T-cell (primary cell): ENCODE measurements around the gene RPRD2. TPM values are rescaled to one million over a fixed set of nuclear protein-coding genes. Genes with fewer than 3 reads are reported as not detected.
A peak's percentile ranks its signal among the peaks of the same experiment; 100 is the strongest.

Source experiments
- ATAC-seq, 4 experiments: fragments of 200-7000 bp in 3 of 4; fragments of 150-1000 bp in 1 of 4; cut with Tn5 transposase; replicated peaks in 1 of 4; 1 replicate in 3 of 4; 2 replicates in 1 of 4; pipeline ENCODE4 v1.10.0; 2021; ENCODE audit warnings: moderate library complexity in 3 of 4, mild to moderate bottlenecking in 2 of 4, moderate number of reproducible peaks in 1 of 4
- CTCF ChIA-PET, 2 donors: fragments of 300-600 bp; sonication (Branson Sonifier 250); formaldehyde crosslinking; loops; one replicate each; lab custom pipeline; 2022; ENCODE audit warnings: antibody characterized with exemption in 2 of 2; lab: Charles Lee
- POLR2A ChIA-PET, 2 donors: fragments of 300-600 bp; sonication (Branson Sonifier 250); formaldehyde crosslinking; loops; one replicate each; lab custom pipeline; 2022; ENCODE audit warnings: antibody characterized with exemption in 2 of 2; lab: Charles Lee
- DNase-seq, 35 experiments: peaks; one replicate each; pipeline versions ENCODE4 v3.0.0 to v3.0.0-alpha.2; 2013 to 2023
- H3K27ac ChIP-seq: one replicate; pipeline ENCODE4 v1.5.1; 2013; ENCODE audit warnings: low read length
- H3K27me3 ChIP-seq, 2 experiments: replicated peaks in 1 of 2; 1 replicate in 1 of 2; 2 replicates in 1 of 2; pipeline versions ENCODE4 v1.6.1 to v1.7.0; 2013; ENCODE audit warnings: low read length in 1 of 2, mixed read lengths in 1 of 2; ENCODE audit not compliant: control insufficient read depth in 2 of 2, insufficient read depth in 2 of 2; ENCODE audit errors: extremely low read depth in 1 of 2
- H3K36me3 ChIP-seq, 2 donors: 1 replicate in 1 of 2; 2 replicates in 1 of 2; pipeline versions ENCODE4 v1.6.1 to v1.7.0; 2013; ENCODE audit warnings: low read length in 1 of 2; ENCODE audit not compliant: control insufficient read depth in 2 of 2, insufficient read depth in 1 of 2; ENCODE audit errors: extremely low read depth in 1 of 2
- H3K4me1 ChIP-seq, 2 experiments: 1 replicate in 1 of 2; 2 replicates in 1 of 2; pipeline versions ENCODE4 v1.6.1 to v1.7.0; 2013; ENCODE audit warnings: low read length in 2 of 2, mixed read lengths in 1 of 2; ENCODE audit not compliant: insufficient read depth in 2 of 2, control insufficient read depth in 1 of 2; ENCODE audit errors: extremely low read depth in 1 of 2
- H3K4me3 ChIP-seq, 2 donors: 1 replicate in 1 of 2; 2 replicates in 1 of 2; pipeline versions ENCODE4 v1.5.1 to v1.7.0; 2013; ENCODE audit warnings: mild to moderate bottlenecking in 2 of 2, low read length in 1 of 2, moderate library complexity in 1 of 2; ENCODE audit not compliant: control insufficient read depth in 1 of 2; ENCODE audit errors: extremely low read depth in 1 of 2
- H3K9me3 ChIP-seq: 2 replicates; pipeline ENCODE4 v1.7.0; 2013
- H3K27ac Mint-ChIP-seq, 2 donors: one replicate each; pipeline ENCODE4 v1.8.0; 2020 to 2021; ENCODE audit warnings: mild to moderate bottlenecking in 2 of 2, mixed read lengths in 2 of 2
- H3K27me3 Mint-ChIP-seq, 2 donors: one replicate each; pipeline ENCODE4 v1.8.0; 2021 to 2022; ENCODE audit warnings: mixed read lengths in 2 of 2
- H3K36me3 Mint-ChIP-seq: one replicate; pipeline ENCODE4 v1.8.0; 2021; ENCODE audit warnings: mixed read lengths
- H3K4me1 Mint-ChIP-seq, 3 donors: one replicate each; pipeline ENCODE4 v1.8.0; 2020 to 2022; ENCODE audit warnings: mixed read lengths in 3 of 3, mild to moderate bottlenecking in 1 of 3
- H3K4me3 Mint-ChIP-seq, 3 donors: one replicate each; pipeline ENCODE4 v1.8.0; 2020 to 2022; ENCODE audit warnings: mild to moderate bottlenecking in 3 of 3, mixed read lengths in 3 of 3, moderate library complexity in 3 of 3
- H3K9me3 Mint-ChIP-seq, 3 donors: one replicate each; pipeline ENCODE4 v1.8.0; 2020 to 2022; ENCODE audit warnings: mixed read lengths in 3 of 3
- WGBS: methylation state at CpG from one replicate; pipeline ENCODE4 v1.1.5; 2013; ENCODE audit warnings: missing lambda C conversion rate; ENCODE audit not compliant: insufficient coverage; 5-methylcytosine and 5-hydroxymethylcytosine counted together
- total RNA-seq, 35 experiments: library from RNA in 6 of 35; stranded (reverse) in 6 of 35; fragments of 120-200 nt in 1 of 35; gene quantifications; one replicate each; pipeline versions ENCODE4 v1.2.1 to v1.2.4 and lab custom pipeline; 2013 to 2026

The RPRD2 gene
- total RNA-seq, 5 donors from 2014 or later (not counting 1 experiment from before 2014, with no cell fraction given): 44.2 to 50.6 (median 46.7) TPM

- no peak overlapping the region for H3K27ac ChIP-seq
- no peaks in the 10 kb centered on the region for H3K27me3 ChIP-seq
- H3K27ac Mint-ChIP-seq: peak overlapping the region; percentile 63 to 64
- no peaks in the 10 kb centered on the region for H3K4me1 ChIP-seq
- no peak for DNase-seq
- ATAC-seq: peak in 1 of 4 experiments; percentile 15
- peaks cover 0 to 9% (median 7%) of the 10 kb centered on the region in 3 donors for H3K4me1 Mint-ChIP-seq
- peaks cover 0 to 10% of the 10 kb centered on the region in 2 donors for H3K36me3 ChIP-seq
- peaks cover 7% of the 10 kb centered on the region for H3K36me3 Mint-ChIP-seq
- no CpG with 5 or more reads among the region's 1 CpG for WGBS
- no peaks in the 10 kb centered on the region for H3K9me3 Mint-ChIP-seq
- no peaks in the 10 kb centered on the region for H3K27me3 Mint-ChIP-seq
- ChIA-PET POLR2A (interaction anchor here in 1 of 2 donors (0.6 kb wide), 1 partner anchor 288 kb away, joined by 3 read pairs; the partner anchor contains the start of gene CTSS), CTCF (interaction anchor here in 1 of 2 donors (0.7 kb wide), 1 partner anchor 27 kb away, joined by 3 read pairs; no protein-coding TSS in a partner anchor)
- no peaks in the 10 kb centered on the region for H3K9me3 ChIP-seq
- H3K4me3 Mint-ChIP-seq: no peak overlapping the region
- no peak overlapping the region for H3K4me3 ChIP-seq
Observed at GRCh38 chr1:150477320-150477719, 113.4 kb downstream of the RPRD2 start.

- POLR2A ChIA-PET: interaction anchor here in 1 of 2 donors (0.6 kb wide), 1 partner anchor 288 kb away, joined by 3 read pairs; the partner anchor contains the start of gene CTSS
- H3K9me3 Mint-ChIP-seq: no peaks in the 10 kb centered on the region
Observed at GRCh38 chr1:150477733-150478132, 113.8 kb downstream of the RPRD2 start.

GRCh38 chr1:150479370-150479769 is 115.4 kb downstream of the RPRD2 start:
- Mint-ChIP-seq H3K36me3 (no peaks in the 10 kb centered on the region), H3K4me3 (no peak overlapping the region), H3K4me1 (peaks cover 0 to 9% (median 7%) of the 10 kb centered on the region in 3 donors), H3K27ac (peak overlapping the region in 1 of 2 donors; percentile 22), H3K27me3 (no peaks in the 10 kb centered on the region), H3K9me3 (no peaks in the 10 kb centered on the region)
- POLR2A ChIA-PET: no interaction called here
- Histone ChIP-seq H3K27ac (no peak overlapping the region), H3K4me3 (no peak overlapping the region), H3K36me3 (no peaks in the 10 kb centered on the region), H3K27me3 (no peaks in the 10 kb centered on the region), H3K9me3 (no peaks in the 10 kb centered on the region), H3K4me1 (no peaks in the 10 kb centered on the region)
- CTCF ChIA-PET: no interaction called here
- DNase-seq: no peak
- ATAC-seq: no peak
- WGBS: 76% methylated on average over 2 of the region's 4 CpGs

More at GRCh38 chr1:150477733-150478132, 113.8 kb downstream of the RPRD2 start:
- H3K4me1 ChIP-seq: no peaks in the 10 kb centered on the region
- peaks cover 0 to 6% of the 10 kb centered on the region in 2 donors for H3K36me3 ChIP-seq
- H3K4me3 Mint-ChIP-seq: no peak overlapping the region
- CTCF ChIA-PET: interaction anchor here in 1 of 2 donors (0.7 kb wide), 1 partner anchor 26 kb away, joined by 3 read pairs; no protein-coding TSS in a partner anchor
- no peak overlapping the region for H3K4me3 ChIP-seq
- H3K27ac ChIP-seq: no peak overlapping the region
- H3K27ac Mint-ChIP-seq: peak overlapping the region; percentile 63 to 64
- DNase-seq (no peak), ATAC-seq (peak in 1 of 4 experiments; percentile 22)
- H3K4me1 Mint-ChIP-seq: peaks cover 0 to 9% (median 7%) of the 10 kb centered on the region in 3 donors
- no peaks in the 10 kb centered on the region for H3K9me3 ChIP-seq
- WGBS: no CpG with 5 or more reads among the region's 4 CpGs
- no peaks in the 10 kb centered on the region for H3K27me3 ChIP-seq
- peaks cover 3% of the 10 kb centered on the region for H3K36me3 Mint-ChIP-seq
- no peaks in the 10 kb centered on the region for H3K27me3 Mint-ChIP-seq

- POLR2A ChIA-PET: no interaction called here
- Histone ChIP-seq H3K27me3 (no peaks in the 10 kb centered on the region), H3K9me3 (no peaks in the 10 kb centered on the region), H3K4me3 (no peak overlapping the region), H3K27ac (no peak overlapping the region), H3K36me3 (no peaks in the 10 kb centered on the region), H3K4me1 (no peaks in the 10 kb centered on the region)
- CTCF ChIA-PET: no interaction called here
- no peak for DNase-seq
- H3K36me3 Mint-ChIP-seq: no peaks in the 10 kb centered on the region
- no peaks in the 10 kb centered on the region for H3K27me3 Mint-ChIP-seq
- H3K27ac Mint-ChIP-seq: no peak overlapping the region
- no peak for ATAC-seq
- no peaks in the 10 kb centered on the region for H3K9me3 Mint-ChIP-seq
- peaks cover 0 to 9% (median 7%) of the 10 kb centered on the region in 3 donors for H3K4me1 Mint-ChIP-seq
- no CpG with 5 or more reads among the region's 2 CpGs for WGBS
- no peak overlapping the region for H3K4me3 Mint-ChIP-seq
Observed at GRCh38 chr1:150479927-150480352, 116.0 kb downstream of the RPRD2 start.

GRCh38 chr1:150484431-150484830 is 120.5 kb downstream of the RPRD2 start:
- Mint-ChIP-seq H3K4me3 (no peak overlapping the region), H3K9me3 (no peaks in the 10 kb centered on the region), H3K27me3 (no peaks in the 10 kb centered on the region), H3K36me3 (peaks cover 7% of the 10 kb centered on the region), H3K4me1 (peaks cover 18 to 26% (median 24%) of the 10 kb centered on the region in 3 donors), H3K27ac (no peak overlapping the region)
- Histone ChIP-seq H3K27me3 (no peaks in the 10 kb centered on the region), H3K27ac (no peak overlapping the region), H3K36me3 (peaks cover 2 to 7% of the 10 kb centered on the region in 2 donors), H3K9me3 (no peaks in the 10 kb centered on the region), H3K4me1 (peaks cover 0 to 9% of the 10 kb centered on the region in 2 experiments), H3K4me3 (no peak overlapping the region)
- CTCF ChIA-PET: interaction anchor here in 1 of 2 donors (0.6 kb wide), 2 partner anchors 23 to 30 kb away, joined by 3 read pairs; no protein-coding TSS in a partner anchor
- POLR2A ChIA-PET: no interaction called here
- ATAC-seq (no peak), DNase-seq (no peak)
- no CpG with 5 or more reads among the region's 5 CpGs for WGBS

- H3K27ac ChIP-seq: no peak overlapping the region
- H3K9me3 Mint-ChIP-seq: no peaks in the 10 kb centered on the region
- peak overlapping the region in 1 of 3 donors; percentile 53 for H3K4me3 Mint-ChIP-seq
- peaks cover 2 to 12% of the 10 kb centered on the region in 2 donors for H3K36me3 ChIP-seq
- no peak overlapping the region for H3K4me3 ChIP-seq
- H3K27me3 ChIP-seq: no peaks in the 10 kb centered on the region
- no peak for ATAC-seq
- H3K4me1 ChIP-seq: peaks cover 0 to 9% of the 10 kb centered on the region in 2 experiments
- no peak overlapping the region for H3K27ac Mint-ChIP-seq
- H3K27me3 Mint-ChIP-seq: no peaks in the 10 kb centered on the region
- ChIA-PET POLR2A (no interaction called here), CTCF (interaction anchor here in 1 of 2 donors (0.6 kb wide), 1 partner anchor 24 kb away, joined by 3 read pairs; no protein-coding TSS in a partner anchor)
- no peak for DNase-seq
- peaks cover 8% of the 10 kb centered on the region for H3K36me3 Mint-ChIP-seq
- WGBS: 60% methylated on average over 1 of the region's 2 CpGs
- H3K9me3 ChIP-seq: no peaks in the 10 kb centered on the region
- peaks cover 18 to 26% (median 22%) of the 10 kb centered on the region in 3 donors for H3K4me1 Mint-ChIP-seq
Observed at GRCh38 chr1:150484861-150485260, 120.9 kb downstream of the RPRD2 start.
